Mucosa of gallbladder (tissue), 1 donor: ENCODE results near the gene SNX30. TPM values are rescaled to one million over a fixed set of nuclear protein-coding genes. Genes with fewer than 3 reads are reported as not detected.

Experiments
- DNase-seq: peaks from one replicate; pipeline ENCODE4 v3.0.0-alpha.2; 2020; ENCODE audit warnings: low spot score
- total RNA-seq: library from RNA; stranded (reverse); gene quantifications from one replicate; pipeline ENCODE4 v1.2.1, GENCODE V29; 2021
- donor health status: DM: no; HTN: no; CAD: no.

SNX30 gene
- total RNA-seq, 1 donor from 2014 or later, result 8.9 TPM

DNA sequence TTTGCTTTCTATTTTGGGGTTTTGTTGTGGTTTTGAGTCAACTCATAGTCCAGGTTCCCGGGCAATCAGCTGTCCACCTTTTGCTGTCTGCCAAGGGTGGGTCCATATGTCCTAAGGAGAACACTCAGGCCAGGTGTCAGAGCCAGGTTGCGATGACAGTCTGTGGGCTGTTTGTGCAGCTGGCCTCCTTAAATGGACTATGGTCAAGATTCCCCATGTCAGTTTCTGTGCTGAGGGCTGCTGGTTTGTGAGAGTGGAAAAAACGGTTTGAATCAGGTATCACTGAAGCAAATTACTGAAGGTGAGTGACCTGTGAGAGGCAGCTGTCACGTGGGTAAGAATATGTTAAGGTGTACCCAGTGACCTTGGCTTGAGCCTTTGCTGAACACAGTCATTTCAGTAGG lies 33.0 kb downstream of the SNX30 start:
- no peak for DNase-seq

DNA sequence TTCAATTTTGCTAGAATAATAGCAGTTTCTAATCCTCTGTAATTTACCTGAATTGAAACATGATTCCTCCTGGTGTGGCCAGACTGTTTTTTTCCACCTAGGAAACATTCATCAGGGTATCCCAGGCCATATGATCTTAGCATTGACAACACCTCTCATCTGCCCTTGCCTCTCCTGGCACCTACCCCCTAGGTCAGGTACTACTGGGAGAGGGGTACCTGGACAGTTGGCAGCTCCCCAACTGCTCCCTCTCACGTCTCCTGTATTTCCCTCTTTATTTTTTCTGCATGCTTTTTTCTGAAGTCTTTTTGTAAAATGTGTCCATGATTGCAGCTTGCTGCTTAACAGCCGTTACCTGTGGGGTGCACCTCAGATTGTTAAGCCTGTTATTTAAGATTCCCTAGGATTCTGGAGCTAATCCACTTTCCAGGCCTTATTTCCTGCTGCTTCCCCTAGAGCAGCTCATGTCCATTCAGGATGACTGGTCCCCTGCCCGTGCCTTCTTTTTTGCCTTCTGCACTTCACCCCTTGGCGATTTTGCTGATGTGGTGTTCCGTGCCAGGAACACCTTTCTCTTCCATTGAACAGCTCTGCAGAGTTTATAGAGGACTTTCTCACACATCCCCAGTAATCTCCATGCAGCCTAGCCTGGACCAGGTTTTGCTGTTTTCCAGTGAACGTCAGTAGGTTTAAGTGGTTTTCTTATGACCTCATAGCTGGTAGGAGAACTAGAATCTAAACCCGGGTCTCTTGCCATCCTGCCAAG lies 33.6 kb downstream of the SNX30 start:
- no peak for DNase-seq

DNA sequence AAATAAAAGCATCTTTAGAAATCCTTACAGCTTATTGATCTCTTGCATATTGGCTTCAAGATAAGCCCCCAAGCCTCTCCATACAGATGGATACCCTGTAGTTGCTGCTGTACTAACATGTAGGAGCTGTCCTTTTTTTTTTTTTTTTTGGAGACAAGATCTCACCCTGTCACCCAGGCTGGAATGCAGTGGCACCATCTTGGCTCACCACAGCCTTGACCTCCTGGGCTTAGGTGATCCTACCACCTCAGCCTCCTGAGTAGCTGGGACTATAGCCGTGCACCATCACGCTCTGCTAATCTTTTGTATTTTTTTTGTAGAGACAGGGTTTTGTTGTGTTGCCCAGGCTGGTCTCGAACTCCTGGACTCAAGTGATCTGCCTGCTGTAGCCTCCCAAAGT lies 35.4 kb downstream of the SNX30 start:
- no peak for DNase-seq

DNA sequence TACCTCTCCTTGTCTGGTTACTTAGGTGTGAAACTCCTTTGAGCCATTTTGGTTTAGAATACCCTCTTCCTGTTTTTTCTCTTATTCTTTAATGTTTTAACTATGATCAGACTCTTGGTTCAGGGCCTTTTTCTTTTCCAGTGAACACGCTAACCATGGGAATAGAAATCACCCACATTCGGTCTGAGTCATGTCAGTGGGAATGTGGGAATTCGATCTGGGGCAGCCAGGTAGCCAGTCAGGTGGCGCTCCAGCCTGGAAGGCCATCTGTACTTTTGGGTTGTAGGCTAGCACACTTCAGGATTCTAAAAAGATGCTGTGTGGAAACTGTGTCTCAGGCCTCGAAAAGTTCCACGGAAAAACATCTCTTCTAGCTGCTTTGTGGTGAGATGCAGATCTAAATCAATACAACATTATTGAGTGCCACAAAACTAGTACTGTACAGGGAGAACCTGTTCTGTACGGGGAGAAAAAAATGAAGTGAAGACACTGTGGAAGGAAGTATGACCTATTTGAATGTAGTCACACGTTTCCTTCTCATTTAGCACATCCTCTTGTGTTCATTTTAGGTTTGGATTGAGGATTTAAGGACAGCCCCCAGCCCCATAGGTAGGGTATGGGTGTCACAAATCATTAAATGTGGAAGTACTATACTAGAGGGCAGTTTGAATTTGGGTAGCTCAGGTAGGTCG lies 36.4 kb downstream of the SNX30 start:
- no peak for DNase-seq

DNA sequence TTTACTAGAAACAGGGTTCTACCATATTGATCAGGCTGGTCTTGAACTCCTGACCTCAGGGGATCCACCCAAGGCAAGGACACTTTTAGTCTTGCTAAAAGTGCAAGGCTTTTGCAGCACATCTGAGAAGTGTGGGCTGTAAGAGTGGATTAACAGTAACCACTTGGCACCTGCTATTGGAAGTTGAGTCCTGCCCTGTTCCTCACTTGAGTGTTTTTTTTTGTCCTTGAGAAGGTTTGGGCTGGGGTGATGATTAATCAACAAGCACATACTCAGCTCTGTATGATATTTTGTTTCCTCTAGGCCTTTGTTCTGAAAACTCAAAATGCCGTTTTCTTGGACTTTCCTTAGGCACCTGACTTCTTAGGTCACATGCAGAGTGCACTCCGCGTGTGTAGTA lies 37.4 kb downstream of the SNX30 start:
- DNase-seq, result no peak

DNA sequence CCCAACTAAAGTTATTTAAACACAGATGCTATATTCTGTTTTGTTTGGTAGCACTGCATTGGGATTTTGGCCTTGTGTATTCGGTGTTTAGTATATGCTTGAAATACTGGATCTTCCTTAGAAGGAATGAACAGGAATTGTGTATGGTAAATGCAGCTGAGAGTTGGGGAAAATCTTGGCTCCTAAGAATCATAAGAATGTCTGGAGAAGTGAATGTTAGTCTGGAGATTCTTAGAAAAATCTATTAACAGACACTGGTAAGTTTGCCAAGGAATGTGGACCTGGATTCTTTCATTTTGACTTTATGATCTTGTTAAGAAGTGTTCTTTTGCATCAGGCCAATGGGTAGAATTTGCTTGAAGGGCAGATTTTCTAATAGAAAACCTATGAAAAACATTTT lies 38.9 kb downstream of the SNX30 start:
- DNase-seq, result no peak

DNA sequence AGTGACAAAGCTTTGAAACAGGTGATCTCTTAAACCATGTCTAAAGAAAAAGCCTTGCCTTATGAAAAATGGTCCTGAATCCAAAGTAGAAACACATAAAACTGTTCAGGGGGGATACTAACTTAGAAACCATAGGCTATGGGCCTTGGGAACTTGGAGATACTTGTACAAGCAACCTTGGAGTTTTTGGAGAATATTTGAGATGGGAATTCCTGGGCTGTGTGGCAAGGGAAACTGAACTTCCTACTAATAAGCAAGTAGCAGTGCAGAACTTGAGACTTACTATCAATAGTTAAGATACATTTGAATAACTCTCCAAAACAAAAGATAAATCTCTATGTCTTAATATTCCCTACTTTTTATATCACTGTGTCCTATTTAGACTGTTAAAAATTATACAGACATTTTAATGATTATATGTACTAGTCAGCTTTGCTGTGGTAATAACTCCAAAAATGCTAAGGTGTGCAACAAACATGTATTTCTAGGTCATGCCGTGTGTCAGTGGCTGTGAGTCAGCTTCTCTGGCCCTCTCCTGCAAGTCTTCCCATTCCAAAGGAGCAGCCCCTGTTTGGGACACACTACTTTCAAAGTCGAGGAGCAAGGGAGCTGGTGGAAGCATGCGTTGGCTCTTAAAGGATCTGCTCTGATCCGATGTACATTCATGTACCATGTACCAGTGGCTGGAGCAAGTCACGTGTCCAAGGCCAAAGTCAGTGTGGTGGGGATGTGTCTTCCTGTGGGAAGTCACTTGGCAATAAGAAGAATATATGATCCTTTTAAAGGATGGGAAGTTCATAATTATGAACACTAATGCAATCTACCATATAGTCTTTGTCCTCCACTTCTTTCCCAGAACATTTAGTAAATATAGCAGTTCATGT lies 39.6 kb downstream of the SNX30 start:
- no peak for DNase-seq

DNA sequence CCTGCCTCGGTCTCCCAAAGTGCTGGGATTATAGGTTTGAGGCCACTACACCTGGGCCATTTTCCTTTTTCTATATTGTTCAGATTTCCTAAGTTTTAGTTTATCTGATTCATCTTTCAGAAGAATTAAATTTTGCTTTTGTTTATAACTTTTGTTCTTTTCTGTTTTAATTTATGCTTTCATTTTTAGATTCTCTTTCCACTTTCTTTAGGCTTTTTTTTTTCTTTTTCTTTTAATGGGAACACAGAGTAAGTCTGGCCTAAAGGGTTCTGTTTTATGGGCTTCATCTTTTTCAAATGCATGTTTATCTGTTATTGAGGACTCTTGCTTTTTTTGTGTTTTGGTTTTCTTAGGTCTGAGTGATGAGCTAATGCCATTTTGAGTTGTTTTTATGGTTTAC lies 42.1 kb downstream of the SNX30 start:
- DNase-seq, result no peak

DNA sequence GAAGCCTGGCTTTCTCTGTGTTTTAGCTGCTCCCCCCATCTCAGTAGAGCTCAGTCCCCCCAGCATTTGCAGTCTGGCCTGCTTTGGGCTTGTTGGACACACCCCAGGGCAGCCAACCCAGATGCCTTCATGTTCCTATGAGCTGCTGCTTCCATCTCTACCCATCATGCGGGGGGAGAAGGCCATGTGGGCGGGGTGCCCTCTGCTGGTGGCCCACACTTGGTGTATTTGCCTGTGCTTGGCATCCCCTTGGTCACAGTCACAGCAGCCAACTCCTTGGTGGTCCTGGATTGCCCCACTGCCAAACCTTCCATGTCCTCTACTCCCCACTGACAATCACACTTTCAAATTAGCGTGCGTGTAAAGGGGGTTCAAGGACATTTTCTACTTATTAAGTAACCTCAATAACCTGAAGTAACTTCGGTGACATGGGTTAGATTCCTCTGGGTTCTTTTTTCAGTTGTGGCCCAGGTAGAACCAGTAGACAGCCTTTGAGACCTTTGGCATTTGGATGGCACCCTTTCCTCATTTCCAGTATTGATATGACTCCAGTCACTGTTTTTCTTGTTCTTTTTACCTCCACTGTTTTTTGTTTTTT lies 42.8 kb downstream of the SNX30 start:
- peak; percentile 57 for DNase-seq

DNA sequence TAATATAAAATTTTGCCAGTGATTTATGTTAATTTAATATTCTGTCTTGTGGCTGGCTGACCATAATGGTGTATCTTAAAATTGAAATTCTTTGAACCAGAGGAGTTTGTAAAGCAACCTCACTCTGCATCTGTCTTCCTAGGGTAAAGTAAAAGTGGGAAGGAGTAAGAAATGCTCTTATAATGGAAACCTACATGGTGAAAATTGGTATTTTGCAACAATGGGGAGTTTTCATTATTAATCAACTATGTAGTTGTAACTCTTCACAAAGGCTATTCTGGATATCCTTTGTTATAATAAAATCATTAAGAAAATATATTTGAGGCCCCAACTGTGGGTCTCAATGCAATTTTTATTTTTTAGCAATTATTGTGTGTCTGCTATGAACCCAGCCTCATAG lies 44.2 kb downstream of the SNX30 start:
- no peak for DNase-seq

DNA sequence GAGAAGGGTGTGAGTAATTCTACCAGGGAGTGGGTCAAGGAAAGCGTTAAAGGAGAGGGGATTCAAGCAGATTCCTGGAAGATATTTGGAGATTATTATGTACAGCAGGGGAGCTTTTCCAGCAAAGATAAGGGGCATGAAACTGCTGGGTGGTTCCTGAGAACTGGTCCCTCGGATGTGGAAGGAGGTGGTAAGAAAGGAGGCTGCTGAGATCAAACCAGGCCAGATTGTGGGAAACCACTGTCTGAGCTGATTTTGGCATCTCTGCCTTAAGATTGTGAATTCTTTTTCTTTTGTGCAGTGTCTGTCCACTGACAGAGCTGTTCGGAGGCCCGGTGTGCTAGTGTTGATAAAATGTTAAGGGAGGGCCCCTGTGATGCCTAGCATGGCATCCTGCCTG lies 45.4 kb downstream of the SNX30 start:
- DNase-seq, result no peak

DNA sequence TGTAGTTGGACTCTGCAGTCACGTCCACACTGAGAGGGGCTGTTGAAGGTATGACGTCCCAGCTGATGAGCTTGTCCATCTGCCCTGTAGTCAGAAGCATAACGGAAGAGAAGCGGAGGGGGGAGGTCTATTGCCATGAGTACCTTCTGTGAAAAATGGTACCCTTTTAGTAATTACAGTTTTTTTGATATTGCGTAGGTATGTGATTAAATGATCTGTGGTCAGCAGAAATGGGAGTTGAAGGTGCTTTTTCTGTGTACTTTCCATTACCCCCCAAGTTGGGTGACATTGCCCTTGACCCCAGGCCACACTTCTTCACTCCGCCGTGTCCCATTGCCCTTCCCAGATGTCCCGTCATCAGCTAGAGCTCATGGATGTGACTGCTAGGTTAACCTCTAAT lies 45.9 kb downstream of the SNX30 start:
- no peak for DNase-seq

DNA sequence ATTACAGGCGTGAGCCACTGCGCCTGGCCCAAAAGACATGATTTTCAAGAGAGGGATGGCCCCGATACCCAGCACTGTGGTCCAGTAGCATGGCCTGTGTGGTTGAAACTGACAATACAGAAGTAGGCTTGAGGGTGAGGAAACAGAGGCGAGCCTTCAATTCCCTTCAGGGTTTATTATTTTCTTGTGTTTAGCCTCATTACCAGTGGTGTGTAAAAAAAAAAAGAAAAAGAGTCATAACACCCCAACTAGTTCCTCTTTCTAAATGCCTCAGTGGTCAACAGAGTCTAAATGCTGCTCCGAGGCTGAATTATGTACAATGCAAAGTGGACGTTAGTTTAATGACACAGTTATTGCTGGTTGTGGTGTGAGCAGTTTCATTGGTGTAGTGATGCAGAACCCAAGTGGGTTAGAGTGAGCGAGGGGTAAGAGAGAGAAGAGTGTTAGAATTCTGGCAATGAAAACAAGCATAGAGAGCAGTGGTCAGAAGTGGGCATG lies 58.8 kb downstream of the SNX30 start:
- DNase-seq, result no peak

DNA sequence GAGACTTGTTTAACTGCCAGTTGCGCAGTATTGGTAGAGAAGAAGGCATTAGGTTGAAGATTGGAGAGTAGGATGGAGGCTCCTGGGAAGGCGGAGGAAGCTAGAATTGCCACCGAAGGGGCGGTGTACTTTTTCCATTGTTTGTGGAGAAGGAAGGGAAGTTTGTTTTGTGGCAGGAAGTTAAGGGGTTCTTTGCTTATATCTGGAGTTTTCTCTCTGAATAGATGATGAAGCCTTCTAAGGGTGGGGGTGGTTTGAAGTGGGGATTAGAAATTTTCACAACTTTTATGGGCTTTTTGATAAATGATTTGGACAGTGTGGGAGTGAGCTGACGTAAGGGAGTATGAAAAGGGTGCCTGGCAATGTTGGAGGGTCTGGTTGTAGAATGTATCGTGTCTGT lies 59.3 kb downstream of the SNX30 start:
- DNase-seq, result no peak

DNA sequence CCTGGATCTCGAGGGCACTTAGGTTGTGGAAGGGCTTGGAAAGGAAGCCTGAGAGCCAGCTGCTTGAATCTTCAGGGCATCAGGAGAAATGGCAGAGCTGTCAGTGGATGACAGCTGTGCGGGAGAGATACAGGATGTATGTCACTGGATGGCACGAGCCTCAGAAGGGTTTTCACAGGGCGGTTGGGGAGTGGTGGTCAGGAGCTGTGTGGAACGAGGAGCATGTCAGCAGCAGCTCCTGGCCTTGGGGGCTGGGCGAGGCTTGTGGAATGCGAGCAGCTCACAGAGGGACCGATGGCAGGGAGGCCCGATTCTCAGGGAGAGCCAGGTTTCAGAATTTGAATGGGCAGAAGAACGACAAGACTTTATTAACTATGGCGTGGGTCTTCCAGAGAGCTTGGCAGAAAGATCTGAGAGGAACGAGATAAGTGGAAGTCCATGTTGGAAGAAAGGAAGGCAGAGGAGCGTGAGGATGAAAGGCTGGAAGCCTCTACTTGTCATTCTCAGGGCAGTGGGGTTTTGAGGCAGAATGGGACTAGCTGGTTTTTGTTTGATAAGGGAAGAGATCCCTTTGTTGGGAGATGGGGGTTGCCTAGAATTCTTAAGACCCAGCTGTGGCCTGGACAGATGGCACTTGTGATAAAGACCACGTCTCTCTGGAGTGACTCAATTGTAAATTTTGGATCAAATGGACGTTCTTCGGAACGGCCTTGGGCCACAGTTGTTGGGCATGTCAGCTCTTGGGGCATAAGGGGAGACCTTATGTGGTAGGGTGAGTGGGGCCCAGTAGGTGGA lies 60.3 kb downstream of the SNX30 start:
- DNase-seq, result no peak

DNA sequence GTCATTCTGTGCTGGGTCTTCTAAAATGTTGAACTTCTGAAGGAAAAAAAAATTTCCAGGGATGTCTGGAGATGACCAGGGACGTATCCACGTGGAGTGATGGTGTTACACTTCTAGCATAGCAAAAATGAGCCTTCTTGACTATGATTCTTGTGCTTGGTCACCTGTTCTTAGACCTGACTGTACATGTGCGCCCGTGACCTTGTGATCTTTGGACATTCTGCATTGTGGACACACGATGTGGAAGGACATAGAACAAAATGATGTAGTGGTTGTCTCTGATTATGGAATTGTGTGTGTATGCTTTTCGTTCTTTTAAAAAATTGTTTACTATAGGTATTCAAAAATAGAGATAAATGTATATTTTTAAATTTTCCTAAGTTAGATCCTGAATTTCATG lies 61.0 kb downstream of the SNX30 start:
- DNase-seq, result no peak

DNA sequence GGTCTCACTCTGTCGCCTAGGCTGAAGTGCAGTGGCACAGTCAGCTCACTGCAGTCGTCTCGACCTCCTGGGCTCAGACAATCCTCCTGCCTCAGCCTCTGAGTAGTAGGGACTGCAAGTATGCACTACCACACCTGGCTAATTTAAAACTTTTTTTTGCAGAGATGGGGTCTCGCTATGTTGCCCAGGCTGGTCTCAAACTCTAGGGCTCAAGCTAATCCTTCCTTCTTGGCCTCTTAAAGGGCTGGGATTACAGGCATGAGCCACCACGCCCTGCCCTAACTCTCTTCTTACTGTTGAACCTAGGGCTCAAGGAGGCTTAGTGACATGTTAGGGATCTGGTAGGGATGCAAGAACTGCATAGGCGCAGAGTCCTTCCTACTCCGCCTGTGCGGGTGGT lies 65.3 kb downstream of the SNX30 start:
- DNase-seq, result no peak

DNA sequence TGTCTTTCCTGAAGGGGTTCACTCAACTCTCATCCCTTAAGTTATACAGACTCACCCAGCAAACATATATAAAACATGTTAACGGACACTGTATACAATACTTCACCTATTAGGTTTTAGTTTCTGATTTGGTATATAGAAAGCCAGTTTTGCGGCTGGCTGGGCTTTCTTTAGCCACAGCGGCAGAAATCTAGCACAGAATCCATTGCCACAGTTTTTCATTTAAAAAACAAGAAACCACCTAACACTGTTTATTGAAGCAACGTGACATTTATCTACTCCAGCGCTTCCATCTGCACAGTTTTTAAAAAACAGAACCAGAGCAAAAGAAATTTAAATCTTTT lies 67.3 kb downstream of the SNX30 start:
- no peak for DNase-seq

DNA sequence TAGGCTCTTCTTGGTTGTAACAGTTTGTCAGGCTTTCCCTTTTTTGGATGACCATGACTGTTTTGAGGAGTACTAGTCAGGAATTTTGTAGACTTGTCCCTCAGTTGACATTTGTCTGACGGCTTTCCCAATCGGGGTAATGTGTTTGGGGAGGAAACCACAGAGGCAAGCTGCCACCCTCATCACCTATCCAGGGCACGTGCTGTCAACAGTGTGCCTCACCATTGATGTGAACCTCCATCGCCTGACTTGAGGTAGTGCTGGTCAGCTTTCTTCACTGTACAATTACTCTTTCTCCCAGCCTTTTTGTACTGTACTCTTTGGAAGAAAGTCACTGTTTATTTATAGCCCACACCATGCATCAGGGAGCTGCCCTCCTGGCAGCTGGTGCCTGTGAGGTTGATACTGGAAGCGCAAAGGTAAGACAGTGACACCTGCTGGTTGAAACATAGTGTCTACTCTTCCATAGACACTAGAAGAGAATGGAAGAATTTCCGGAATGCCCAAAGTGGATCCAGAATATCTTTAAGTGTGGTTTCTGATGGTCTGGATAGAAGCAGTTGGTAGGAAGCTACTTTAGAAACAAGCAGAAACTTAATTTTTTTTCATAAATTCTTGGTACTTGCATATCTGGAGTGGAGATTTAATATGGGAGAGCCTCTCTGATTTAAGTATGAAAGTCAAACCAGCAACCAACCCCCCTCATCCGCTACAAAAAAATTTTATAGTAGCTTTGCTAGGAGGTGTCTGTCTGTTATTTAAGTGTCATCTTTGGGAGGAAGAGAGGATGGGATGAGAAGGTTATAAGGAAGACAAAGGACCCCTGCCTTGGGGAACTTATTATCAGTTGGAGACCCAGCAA lies 69.3 kb downstream of the SNX30 start:
- DNase-seq, result no peak

DNA sequence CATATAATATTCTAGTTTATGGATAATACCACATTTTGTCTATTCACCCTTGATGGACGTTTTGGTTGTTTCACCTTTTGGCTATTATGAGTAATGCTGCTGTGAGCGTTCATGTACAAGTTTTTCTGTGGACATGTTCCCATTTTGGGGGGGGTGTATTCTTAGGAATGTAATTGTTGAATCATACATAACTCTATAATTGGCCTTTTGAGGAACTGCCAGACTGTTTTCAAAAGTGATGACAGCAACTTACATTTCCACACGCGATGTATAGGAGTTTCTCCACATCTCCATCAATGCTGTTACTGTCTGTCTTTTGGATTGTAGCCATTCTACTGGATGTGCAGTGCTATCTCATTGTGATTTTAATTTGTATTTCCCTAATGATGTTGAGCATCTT lies 70.3 kb downstream of the SNX30 start:
- no peak for DNase-seq
